GM12875 (cell line): ENCODE data around the gene FGA.

Source experiments
- H3K4me3 ChIP-seq: one replicate; pipeline ENCODE4 v1.5.1; 2011; ENCODE audit warnings: low read depth, low read length, control low read depth
- TF ChIP-seq, protein P1 (sequence below): IDR thresholded peaks from 2 replicates; pipeline ENCODE4 v1.5.1; 2011; ENCODE audit warnings: low read depth, mild to moderate bottlenecking, control low read depth, inconsistent platforms, low read length, moderate library complexity, borderline replicate concordance; ENCODE audit not compliant: insufficient read depth

The FGA gene

DNA sequence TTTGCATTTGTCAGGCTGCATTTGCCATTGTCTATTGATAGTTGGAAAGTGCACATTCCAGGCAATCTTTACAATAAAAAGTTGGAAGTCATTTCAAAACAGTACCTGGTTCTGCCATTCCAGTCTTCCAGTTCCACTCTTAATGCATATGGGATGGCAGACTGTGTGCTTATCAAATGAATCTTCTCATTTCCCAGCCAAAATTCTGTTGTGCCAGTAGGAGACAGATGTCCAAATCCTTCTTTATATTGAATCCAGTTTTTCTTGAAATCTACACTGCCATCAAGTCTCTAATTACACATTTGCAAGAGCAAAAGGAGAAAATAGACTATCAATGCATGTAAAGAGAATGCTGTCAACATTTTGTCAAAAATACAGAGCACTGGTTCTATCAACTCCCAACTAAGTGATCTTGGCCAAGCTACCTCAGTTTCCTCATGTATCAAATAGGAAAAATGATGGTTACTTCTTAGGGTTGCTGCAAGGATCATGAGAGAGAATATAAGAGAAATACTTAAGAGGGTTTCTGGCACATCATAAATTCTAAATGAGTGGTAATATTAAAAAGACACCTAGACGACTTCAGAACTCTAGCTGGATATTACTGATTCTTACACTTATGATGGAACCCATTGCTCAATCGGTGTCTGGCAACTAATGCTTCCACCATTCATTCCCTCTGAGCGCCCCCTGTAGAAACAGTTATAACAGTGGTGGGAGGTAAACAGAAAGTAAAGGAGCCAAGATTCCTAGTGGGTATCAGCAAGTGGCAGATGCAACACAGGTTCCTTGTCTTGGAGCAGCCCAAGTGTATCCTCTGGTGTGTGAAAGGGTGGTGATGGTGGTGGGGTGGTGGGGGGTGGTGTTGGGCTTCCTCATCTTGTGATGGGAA lies 18.1 kb upstream of the FGA start:
- H3K4me3 ChIP-seq = no peak overlapping the region
- TF ChIP-seq, protein P1, sequence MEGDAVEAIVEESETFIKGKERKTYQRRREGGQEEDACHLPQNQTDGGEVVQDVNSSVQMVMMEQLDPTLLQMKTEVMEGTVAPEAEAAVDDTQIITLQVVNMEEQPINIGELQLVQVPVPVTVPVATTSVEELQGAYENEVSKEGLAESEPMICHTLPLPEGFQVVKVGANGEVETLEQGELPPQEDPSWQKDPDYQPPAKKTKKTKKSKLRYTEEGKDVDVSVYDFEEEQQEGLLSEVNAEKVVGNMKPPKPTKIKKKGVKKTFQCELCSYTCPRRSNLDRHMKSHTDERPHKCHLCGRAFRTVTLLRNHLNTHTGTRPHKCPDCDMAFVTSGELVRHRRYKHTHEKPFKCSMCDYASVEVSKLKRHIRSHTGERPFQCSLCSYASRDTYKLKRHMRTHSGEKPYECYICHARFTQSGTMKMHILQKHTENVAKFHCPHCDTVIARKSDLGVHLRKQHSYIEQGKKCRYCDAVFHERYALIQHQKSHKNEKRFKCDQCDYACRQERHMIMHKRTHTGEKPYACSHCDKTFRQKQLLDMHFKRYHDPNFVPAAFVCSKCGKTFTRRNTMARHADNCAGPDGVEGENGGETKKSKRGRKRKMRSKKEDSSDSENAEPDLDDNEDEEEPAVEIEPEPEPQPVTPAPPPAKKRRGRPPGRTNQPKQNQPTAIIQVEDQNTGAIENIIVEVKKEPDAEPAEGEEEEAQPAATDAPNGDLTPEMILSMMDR = no peak

DNA sequence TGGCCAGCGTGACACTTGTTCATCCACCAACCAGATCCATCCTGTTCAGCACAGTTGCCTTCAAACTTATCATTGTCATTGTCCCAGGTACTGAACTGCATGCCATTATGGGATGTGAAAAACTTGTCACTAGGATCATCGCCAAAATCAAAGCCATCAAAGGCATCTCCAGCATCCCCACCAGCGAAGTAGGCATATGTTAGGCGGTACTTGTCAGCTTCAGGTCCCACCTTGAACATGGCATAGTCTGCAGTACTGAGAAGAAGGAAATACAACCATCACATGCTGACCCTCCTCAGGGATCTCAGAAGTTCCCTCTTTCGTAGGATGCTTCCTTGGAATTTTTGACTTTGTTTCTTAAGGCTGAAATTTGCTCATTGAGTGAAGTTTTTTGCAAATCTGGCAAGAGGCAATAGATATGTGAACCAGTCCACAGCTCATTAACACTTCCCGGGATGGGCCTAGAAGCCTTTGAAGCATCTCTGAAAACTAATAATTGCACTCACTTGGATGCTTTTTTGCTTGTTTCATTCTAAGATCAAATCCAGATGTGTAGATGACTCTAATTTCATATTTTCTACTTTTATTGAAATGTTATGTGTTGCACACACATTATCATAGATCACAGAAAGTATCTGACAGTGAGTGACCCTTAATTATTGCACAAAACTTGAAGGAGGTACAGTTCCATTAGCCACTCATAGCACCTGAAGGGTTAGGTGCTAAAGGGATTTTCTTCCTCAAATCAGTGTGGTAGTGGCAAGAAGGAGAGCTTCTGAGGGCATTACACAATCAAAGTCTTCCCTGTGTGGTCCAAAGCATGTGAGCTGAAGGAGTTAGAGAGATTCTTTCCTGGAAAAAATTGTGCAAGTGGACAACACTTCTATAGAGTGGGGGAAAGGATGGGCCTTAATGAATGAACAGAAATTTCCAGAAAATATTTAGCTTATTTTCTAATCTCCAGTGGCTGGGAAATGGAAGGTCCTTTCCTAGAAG lies 16.5 kb upstream of the FGA start:
- H3K4me3 ChIP-seq = no peak overlapping the region
- TF ChIP-seq, protein P1 = no peak

DNA sequence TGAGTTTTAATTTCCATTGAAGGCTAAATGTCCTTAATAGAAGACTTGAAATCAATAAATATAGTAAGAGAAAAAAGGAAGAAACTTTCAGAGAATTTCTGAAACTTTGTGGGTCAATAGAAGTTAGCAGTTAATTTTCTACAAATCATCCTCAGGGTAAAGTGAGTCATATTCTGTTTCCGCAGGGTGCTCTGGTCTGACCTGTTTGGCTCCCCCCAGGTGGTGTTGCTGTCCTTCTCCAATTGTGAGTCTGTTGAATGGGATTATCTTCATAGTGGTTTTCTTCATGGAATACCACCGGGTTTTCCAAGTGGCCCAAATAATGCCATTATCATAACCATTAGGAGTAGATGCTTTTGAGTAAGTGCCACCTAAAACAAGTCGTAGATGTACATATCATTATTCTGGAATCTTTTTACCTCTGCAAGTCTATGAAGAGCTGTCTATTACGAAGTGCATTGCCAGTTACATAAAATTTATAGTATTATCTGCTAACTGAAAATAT lies 14.2 kb upstream of the FGA start:
- no peak overlapping the region for H3K4me3 ChIP-seq
- TF ChIP-seq, protein P1 = no peak

DNA sequence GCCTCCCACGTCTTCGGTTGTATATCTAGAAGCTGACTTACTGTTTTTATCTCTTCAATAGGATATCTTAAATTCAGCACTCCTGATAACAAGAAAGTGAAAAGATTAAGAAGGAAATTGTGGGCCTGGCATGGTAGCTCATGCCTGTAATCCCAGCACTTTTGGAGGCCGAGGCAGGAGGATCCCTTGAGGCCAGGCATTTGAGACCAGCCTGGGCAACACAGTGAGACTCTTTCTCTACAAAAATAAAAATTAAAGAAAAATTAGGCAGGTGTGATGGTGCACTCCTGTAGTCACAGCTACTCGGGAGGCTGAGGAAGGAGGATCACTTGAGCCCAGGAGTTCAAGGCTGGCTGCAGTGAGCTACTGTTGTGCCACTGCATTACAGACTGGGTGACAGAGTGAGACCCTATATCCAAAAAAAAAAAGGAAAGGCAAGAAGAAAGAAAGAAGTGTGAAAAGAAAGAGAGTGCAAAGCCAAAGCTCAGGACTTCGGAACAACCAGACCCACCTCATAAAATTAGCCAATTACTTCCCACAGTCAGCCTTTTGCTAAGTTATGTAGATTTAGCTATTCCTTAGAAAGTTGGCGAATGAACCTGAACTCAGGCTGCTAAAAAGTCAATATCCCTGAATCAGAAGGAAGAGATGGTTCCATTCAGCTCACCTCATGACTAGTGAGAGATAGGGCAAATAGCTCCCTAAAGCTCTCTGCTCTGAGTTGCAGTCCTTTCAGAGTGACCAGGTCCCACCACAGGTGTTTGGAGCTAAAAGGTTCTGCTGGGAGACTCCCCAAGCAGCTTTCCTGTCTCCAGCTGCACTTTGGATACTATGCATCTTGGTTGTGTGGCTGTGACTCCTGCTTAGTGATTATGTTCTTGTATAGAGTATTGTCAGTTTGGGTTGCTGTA lies 12.7 kb upstream of the FGA start:
- H3K4me3 ChIP-seq = no peak overlapping the region
- TF ChIP-seq, protein P1 = no peak

DNA sequence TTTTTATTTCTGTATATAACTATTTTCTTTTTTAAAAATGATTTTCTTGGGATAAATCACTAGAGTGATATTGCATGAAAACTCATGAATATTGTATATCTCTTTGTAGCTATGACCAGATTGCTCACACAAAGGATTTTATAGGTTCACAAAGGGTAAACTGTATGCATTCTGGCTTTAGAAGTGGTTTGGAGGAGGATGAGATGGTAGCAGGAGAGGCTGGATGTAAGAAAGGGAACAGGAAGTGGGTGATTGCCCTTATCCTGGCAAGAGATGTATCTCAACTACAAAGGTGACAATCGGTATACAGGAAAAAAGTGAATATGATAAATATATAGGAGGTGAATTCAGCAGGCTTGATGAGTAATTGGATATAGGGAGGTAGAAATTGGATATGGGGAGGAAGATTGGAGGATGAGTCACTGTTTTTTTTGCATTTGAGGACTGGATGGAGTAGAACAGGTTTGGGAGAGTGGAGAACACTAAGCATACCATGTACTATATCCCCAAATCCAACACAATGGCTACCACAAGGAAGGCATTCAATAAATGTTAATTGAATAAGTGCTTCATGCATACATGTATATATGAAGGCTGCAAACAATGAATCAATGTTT lies 12.0 kb upstream of the FGA start:
- TF ChIP-seq, protein P1 = no peak

More for the DNA sequence above, 12.0 kb upstream of the FGA start:
- H3K4me3 ChIP-seq = no peak overlapping the region
